ENCODE data around the gene LGI2. TPM values are rescaled to one million over a fixed set of nuclear protein-coding genes. Genes with fewer than 3 reads are reported as not detected.

The LGI2 gene
- total RNA-seq, 1 donor from 2014 or later = 0.56 TPM

DNA sequence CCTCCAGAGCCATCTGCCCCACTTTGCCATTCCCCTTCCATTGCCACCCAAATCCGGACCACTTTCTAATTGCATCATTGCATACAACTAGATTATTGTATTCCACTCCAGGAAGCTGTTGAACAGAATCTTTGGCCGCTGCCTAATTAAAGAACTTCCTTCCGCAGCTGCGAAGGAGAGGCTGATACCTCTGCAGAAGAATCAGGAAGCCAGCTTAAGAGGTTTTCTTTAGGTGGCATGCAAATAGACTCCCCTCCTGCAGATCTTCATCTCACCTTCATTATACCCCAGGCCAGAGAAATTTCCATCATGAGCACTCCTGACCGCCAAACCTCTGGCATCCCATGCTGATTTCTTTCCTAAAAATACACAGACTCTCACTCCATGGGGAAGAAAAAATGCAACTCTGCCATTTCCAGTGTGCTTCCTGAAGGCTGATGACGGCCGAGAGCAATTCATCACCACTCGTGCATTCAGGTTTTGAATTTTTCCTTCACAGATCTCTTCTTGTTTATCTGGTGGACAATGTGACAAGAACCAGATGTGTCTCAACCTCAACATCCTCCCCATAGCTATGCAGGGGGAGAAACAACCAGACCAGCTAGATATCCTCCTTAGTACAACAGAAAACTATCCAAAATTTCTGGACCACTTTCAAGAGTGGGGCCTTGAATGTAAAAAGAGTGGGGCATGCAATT, 31.2 kb downstream of the LGI2 start:
- peaks cover 4% of the 10 kb centered on the region for H3K27me3 Mint-ChIP-seq (ENCODE audit: insufficient read depth, low read depth)
- Histone ChIP-seq H3K9me3 (ENCODE audit: low read depth) (no peaks in the 10 kb centered on the region), H3K27ac (no peak overlapping the region), H3K4me1 (peaks cover 18% of the 10 kb centered on the region), H4K20me1 (ENCODE audit: low read depth) (no peaks in the 10 kb centered on the region), H3K4me3 (no peak overlapping the region), H2AFZ (replicated peaks) (no peak overlapping the region), H3K27me3 (no peaks in the 10 kb centered on the region), H3F3A (ENCODE audit: low read depth) (no peaks in the 10 kb centered on the region), H3K4me2 (peak overlapping the region; percentile 36), H3K9ac (no peak overlapping the region), H3K79me2 (ENCODE audit: low read depth) (no peaks in the 10 kb centered on the region), H3K36me3 (no peaks in the 10 kb centered on the region)
- no peaks in the 10 kb centered on the region for H3K9me3 Mint-ChIP-seq
- TF ChIP-seq EZH2 (IDR thresholded peaks at IDR 0.05) (no peak), EZH2phosphoT487 (IDR thresholded peaks at IDR 0.05) (no peak)
- TF ChIP-seq, protein P1, sequence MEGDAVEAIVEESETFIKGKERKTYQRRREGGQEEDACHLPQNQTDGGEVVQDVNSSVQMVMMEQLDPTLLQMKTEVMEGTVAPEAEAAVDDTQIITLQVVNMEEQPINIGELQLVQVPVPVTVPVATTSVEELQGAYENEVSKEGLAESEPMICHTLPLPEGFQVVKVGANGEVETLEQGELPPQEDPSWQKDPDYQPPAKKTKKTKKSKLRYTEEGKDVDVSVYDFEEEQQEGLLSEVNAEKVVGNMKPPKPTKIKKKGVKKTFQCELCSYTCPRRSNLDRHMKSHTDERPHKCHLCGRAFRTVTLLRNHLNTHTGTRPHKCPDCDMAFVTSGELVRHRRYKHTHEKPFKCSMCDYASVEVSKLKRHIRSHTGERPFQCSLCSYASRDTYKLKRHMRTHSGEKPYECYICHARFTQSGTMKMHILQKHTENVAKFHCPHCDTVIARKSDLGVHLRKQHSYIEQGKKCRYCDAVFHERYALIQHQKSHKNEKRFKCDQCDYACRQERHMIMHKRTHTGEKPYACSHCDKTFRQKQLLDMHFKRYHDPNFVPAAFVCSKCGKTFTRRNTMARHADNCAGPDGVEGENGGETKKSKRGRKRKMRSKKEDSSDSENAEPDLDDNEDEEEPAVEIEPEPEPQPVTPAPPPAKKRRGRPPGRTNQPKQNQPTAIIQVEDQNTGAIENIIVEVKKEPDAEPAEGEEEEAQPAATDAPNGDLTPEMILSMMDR (IDR thresholded peaks at IDR 0.05) = no peak
- peaks cover 21% of the 10 kb centered on the region for H3K4me1 Mint-ChIP-seq
- DNase-seq (ENCODE audit: low spot score) = peak; percentile 27
- H3K4me3 Mint-ChIP-seq = no peak overlapping the region
- peak overlapping the region; percentile 15 for H3K27ac Mint-ChIP-seq
- peaks cover 5% of the 10 kb centered on the region for H3K36me3 Mint-ChIP-seq

DNA sequence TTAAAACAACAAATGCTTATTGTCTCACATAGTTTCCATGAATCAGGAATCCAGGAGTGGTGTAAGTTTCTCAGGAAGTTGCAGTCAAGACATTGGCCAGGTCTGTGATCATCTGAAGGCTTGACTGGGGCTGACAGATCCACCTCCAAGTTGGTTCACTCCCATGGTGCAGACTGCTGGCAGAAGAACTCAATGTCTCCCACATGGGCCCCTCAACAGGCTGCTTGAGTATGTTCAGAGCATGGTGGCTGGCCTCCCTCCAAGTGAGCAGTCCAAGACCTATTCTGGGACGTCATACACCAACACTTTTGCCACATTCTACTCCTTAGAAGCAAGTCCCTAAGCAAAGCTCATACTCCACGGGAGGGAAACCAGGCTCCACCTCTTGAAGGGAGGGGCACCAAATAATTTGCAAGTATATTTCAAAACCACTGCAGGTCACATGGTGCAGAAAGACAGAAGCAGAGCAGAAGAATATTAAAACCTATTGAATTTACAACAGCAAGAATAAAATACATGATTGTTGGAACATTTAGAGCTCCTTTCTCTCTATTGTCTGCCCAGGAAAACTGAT, 35.3 kb downstream of the LGI2 start:
- Mint-ChIP-seq H3K9me3 (peaks cover 2% of the 10 kb centered on the region), H3K27me3 (ENCODE audit: insufficient read depth, low read depth) (no peaks in the 10 kb centered on the region), H3K4me1 (peaks cover 10% of the 10 kb centered on the region), H3K4me3 (no peak overlapping the region), H3K27ac (no peak overlapping the region), H3K36me3 (peaks cover 2% of the 10 kb centered on the region)
- Histone ChIP-seq H3K27ac (no peak overlapping the region), H3K4me3 (no peak overlapping the region), H3F3A (ENCODE audit: low read depth) (no peaks in the 10 kb centered on the region), H3K9ac (no peak overlapping the region), H3K79me2 (ENCODE audit: low read depth) (no peaks in the 10 kb centered on the region), H3K4me2 (no peak overlapping the region), H4K20me1 (ENCODE audit: low read depth) (no peaks in the 10 kb centered on the region), H3K4me1 (peaks cover 12% of the 10 kb centered on the region), H3K9me3 (ENCODE audit: low read depth) (no peaks in the 10 kb centered on the region), H2AFZ (replicated peaks) (no peak overlapping the region), H3K36me3 (no peaks in the 10 kb centered on the region), H3K27me3 (no peaks in the 10 kb centered on the region)
- TF ChIP-seq, protein P1 (IDR thresholded peaks at IDR 0.05) = no peak
- TF ChIP-seq EZH2phosphoT487 (IDR thresholded peaks at IDR 0.05) = no peak
- no peak for TF ChIP-seq EZH2 (IDR thresholded peaks at IDR 0.05)
- no peak for DNase-seq (ENCODE audit: low spot score)

DNA sequence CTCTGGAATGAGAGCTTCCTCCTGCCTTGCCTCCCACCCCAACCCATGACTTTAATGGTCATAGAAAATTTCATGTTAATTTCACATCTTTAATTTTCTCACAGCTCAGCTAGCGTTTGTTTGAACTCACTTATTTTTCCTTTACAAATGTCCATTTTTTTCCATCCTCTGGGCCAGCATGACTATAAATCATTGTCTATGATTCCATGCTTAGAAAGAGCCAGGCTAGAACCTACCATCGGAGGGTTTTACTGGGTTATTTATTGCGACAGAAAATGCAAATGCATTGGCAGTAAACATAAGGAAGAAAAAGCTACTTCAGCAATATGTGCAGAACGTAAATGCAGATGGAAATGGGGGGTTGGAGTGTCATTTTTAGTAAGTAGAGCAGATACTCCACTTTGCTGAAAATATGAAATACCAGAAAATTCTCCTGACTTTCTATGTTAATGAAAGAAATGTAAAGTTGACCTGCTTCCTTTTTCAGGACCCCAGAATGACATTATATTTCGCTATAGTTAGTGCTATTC, 37.1 kb downstream of the LGI2 start:
- H3K27me3 ChIP-seq = no peaks in the 10 kb centered on the region
- H4K20me1 ChIP-seq (ENCODE audit: low read depth) = no peaks in the 10 kb centered on the region
- no peak overlapping the region for H3K27ac ChIP-seq
- H3K4me1 ChIP-seq = no peaks in the 10 kb centered on the region
- Mint-ChIP-seq H3K27me3 (ENCODE audit: insufficient read depth, low read depth) (no peaks in the 10 kb centered on the region), H3K27ac (no peak overlapping the region), H3K4me1 (no peaks in the 10 kb centered on the region), H3K9me3 (peaks cover 2% of the 10 kb centered on the region), H3K4me3 (no peak overlapping the region), H3K36me3 (peaks cover 2% of the 10 kb centered on the region)
- DNase-seq (ENCODE audit: low spot score) = no peak
- no peak overlapping the region for H3K4me3 ChIP-seq
- TF ChIP-seq EZH2phosphoT487 (IDR thresholded peaks at IDR 0.05) (no peak), EZH2 (IDR thresholded peaks at IDR 0.05) (no peak)
- TF ChIP-seq, protein P1 (IDR thresholded peaks at IDR 0.05) = no peak
- H2AFZ ChIP-seq (replicated peaks) = no peak overlapping the region
- no peaks in the 10 kb centered on the region for H3K9me3 ChIP-seq (ENCODE audit: low read depth)
- H3F3A ChIP-seq (ENCODE audit: low read depth) = no peaks in the 10 kb centered on the region
- no peaks in the 10 kb centered on the region for H3K36me3 ChIP-seq
- H3K4me2 ChIP-seq = no peak overlapping the region
- H3K9ac ChIP-seq = no peak overlapping the region
- H3K79me2 ChIP-seq (ENCODE audit: low read depth) = no peaks in the 10 kb centered on the region
